Renal cortical epithelial cell (primary cell): Measurements from ENCODE around the gene ZNF362. TPM values are rescaled to one million over a fixed set of nuclear protein-coding genes. Genes with fewer than 3 reads are reported as not detected.

Experiments used
- DNase-seq: peaks from one replicate; pipeline ENCODE4 v3.0.0-alpha.2; 2011; ENCODE audit warnings: low read depth
- total RNA-seq: library from RNA; depleted of rRNA; stranded (reverse); fragments of >200 nt; gene quantifications from 2 replicates; pipeline ENCODE4 v1.2.3, GENCODE V29; 2014

ZNF362 gene
- total RNA-seq, 1 donor from 2014 or later = 6.9 TPM

- DNase-seq = peak; percentile 93
Measured at GRCh38 chr1:33327587-33328325, 71.5 kb downstream of the ZNF362 start.

GRCh38 chr1:33328817-33329216 is 72.5 kb downstream of the ZNF362 start:
- no peak for DNase-seq

DNA sequence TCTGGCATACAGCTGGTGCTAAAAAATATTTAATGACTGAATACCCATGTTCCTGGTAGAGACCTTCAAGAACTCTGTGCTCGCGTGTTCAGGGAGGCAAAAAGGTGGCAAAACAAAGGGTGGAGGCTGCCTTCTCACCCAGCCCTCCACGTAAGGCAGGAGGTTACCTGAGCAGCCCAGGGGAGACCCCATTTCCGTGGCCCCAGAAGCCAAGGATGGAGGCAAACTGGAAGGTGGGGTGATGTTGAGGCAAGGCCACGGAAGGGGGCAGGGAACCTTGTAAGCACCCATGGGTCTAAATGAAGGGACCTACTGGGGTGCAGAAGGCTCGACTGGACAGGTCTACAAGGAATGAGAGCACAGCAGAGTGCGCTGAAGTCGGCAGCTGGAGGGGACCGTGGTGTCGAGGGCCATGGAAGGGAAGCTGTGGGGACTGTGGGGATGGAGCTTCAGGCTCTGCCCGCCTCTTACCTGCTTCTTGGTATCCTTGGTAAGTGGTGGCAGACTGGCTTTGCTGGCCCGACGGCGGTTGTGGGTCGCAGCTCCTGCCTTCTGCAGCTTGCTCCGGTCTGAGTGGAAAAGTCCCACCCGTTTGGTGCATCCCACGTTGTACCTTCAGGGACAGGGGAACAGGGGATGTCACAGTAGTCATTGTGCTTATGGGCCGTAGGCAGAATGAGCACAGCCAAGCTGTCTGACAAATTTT is 73.5 kb downstream of the ZNF362 start:
- DNase-seq = no peak

- no peak for DNase-seq
Measured at GRCh38 chr1:33330361-33330890, 74.1 kb downstream of the ZNF362 start.

DNA sequence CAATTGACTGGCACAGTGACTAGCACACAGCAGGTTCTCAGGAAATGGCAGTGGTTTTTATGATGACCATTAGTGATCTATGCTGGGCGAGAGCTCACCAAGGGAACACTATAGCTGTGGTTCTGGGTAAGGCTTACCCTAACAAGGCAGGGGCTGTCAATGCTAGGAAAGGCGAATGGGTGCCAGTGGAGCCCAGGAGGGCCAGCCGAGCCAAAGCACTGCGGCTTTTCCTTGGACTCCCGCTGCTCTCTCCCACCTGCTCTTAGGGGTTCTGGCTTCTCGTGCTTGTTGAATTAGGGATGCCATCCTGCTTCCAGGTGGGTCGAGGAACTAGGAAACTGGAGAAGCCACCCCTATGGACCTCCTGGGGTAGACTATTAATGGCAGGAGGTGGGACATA is 74.6 kb downstream of the ZNF362 start:
- DNase-seq = no peak

DNA sequence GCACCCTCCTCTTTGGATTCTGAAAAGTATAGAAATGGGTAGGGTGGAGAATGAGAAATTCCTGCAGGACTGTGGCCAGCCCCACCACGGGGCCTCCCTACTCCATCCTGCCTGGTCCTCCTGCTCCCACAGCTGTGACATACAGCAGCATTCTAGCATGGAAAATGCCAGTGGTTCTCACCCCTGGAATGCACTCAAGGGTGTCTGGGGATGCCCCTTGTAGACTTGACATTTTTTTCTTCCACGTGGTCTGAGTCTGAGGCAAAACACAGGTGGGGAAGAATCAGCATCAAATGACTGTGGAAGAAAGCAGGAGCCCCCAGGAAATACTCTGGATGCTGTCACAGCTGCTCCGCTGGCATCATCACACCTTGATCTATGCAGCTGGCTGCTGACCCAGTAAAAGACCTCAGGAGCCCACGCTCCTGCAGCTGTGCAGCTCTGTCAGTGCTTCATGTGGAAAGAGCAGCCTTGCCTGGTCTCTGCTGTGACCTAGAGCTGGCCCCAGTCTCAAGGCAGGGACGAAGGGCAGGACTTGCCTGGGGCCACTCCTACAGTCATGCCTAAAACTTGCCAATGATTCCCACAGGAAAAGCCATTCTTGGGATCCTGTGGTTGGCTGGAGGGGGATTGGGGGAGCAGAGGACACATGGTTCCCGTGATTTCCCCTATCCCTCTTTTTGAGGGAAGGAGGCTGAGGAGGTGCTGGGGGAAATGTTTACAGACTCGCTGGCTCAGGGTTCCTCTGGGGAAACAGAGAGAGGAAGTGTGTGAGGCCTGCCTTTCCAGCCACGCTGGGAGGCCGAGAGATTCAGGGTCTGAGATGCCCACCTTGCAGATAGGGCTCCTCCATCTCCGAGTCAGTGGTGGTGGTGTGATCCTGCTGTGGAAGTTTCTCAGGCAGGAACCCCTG is 75.4 kb downstream of the ZNF362 start:
- DNase-seq = no peak

- no peak for DNase-seq
Measured at GRCh38 chr1:33332357-33332789, 76.1 kb downstream of the ZNF362 start.

- no peak for DNase-seq
Measured at GRCh38 chr1:33332881-33333280, 76.6 kb downstream of the ZNF362 start.

DNA sequence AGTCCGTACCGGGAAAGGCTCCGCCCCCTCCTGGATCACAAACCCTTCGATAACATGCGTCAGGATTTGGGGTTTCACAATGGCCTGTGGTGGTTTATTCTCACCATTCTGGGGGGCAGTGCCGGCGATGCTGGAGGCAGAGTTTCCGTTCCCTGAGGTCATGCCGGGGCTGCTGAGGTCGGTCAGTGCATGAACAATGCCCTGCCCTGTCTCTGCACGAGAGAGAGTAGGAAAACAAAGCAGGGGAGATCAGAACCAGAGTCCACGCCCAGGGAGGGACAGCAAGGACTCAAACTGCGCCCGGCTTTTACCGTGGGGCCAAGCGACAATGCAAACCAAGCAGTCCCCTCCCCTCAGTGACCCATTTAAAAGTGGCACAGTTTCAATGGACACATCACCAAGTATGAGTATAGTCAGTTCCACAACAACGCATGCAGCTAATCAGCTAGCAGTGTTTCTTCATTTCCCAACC is 77.8 kb downstream of the ZNF362 start:
- DNase-seq = no peak

DNA sequence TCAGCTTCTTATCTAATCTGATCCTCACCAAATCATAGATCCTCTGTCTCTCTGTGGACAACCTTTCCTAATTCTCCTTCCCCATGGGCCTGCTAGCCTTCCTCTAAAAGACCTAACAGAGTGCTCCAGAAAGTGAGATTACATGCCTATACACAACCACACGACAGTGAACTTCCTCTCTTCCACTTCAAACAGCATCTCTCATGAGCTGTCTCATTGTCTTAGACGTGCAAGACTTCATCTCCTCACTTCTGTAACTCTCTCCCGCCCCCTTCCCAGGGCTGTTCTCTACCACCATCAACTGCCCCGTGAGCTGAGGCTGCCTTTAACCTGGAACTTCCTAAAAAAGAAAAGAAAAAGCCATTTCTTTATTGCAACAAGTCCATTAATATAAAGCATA is 78.7 kb downstream of the ZNF362 start:
- DNase-seq = no peak

DNA sequence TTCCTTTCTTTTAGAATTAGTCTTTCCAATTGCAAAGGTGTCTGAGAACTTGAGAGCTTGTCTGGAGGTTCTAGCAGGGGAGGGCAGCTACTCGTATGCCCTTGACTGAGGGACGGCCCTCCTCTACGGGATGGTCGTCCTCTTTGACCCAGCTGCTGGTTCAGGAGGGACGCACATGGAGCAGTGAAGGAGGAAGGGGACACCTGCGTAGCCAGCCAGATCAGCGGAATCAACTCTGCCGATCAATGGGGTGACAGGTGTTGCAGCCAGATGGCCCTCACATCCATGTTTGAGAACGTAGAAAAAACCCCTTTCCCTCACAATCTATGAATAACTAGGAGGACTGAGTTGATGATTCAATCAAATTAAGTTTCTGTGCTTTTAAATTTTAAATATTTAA is 80.3 kb downstream of the ZNF362 start:
- DNase-seq = no peak

DNA sequence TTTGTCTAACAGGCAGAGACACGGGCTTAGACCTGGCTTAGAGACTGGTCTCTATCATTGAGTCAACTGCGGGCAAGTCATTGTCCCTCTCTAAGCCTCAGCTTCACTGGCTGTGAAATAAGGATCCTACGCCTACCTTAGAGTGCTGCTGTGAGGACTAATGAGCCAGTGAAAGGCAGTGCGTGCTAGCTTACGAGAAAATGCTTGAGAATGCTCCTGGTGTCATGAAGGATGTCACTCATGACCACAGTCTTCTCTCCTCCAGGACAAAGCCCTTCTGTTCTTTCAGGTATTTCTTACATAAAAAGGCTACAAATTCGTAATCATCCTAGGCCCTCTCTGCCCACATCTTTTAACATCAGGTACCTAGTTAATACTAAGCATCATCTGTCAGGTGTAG is 81.1 kb downstream of the ZNF362 start:
- DNase-seq = no peak

DNA sequence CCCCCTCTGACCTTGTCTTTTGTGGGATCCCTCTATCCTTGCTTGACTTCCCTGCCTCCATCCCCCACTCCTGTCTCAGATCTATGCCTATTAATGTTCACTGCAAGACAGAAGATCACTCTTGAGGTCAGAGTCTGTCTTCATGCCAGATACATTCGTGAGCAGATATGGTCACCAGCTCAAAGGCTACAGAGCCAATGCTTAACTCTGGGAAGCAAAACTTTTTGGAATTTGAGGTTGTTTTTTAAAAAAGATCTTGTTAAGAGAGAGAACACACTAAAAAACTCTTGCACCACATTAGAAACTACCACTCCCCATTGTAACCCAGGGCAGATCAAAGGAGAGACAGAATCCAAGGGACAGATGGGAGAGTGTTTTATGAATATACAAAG is 81.8 kb downstream of the ZNF362 start:
- peak; percentile 59 for DNase-seq

DNA sequence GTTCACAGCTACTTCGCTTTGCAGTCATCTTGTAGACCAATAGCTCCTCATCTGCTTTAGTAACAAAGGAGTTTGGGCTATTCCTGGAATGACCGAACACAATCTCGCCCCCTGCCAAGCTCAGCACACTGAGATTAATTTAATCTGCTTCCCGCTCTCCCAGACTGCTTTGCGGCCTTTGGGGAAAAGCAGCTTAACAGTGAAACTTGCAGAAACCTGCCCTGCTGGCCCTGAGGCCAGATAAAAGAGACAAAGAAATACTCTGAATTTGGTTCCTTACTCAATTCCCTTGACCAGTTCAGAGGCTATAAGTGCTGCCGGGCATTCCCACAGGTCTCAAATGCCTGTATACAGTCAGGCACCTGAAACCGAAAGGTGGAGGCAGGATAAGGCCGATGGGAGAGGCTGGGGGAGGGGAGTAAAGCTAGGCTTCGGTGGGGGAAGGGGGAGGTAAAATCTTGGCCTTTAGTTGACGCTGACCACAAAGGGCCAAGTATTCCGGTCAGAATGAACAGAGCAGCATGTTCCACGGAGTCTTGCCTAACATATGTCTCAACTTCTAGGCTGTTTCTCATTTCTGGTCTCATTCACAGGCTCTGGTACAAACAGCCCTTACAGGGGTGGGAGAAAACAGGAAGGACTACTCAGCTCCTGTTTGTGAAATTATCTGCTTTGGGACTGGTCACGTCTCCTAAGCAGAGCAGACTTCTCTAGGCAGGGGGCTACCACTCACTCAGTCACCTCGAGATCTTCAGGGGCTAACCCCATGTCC is 82.3 kb downstream of the ZNF362 start:
- peak; percentile 96 for DNase-seq

DNA sequence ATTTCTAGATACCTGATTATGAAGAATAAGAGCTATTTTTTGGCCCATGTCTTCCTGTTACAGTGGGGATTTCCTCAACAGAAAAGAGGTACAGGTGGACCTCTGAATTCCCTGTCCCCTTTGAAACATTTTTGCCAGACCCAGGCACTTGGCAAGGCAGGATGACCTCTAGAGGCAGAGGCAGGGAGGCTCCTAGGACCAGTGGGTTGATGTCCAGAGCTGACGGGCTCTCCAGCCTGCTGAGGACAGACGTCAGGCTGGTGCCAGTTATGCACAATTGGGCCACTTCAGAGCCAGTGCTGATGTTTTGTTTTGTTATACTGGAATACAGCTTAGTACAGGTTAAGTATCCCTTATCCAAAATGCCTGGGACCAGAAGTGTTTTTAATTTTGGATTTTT is 83.1 kb downstream of the ZNF362 start:
- no peak for DNase-seq

- DNase-seq = peak; percentile 59
Measured at GRCh38 chr1:33341190-33341589, 84.9 kb downstream of the ZNF362 start.

DNA sequence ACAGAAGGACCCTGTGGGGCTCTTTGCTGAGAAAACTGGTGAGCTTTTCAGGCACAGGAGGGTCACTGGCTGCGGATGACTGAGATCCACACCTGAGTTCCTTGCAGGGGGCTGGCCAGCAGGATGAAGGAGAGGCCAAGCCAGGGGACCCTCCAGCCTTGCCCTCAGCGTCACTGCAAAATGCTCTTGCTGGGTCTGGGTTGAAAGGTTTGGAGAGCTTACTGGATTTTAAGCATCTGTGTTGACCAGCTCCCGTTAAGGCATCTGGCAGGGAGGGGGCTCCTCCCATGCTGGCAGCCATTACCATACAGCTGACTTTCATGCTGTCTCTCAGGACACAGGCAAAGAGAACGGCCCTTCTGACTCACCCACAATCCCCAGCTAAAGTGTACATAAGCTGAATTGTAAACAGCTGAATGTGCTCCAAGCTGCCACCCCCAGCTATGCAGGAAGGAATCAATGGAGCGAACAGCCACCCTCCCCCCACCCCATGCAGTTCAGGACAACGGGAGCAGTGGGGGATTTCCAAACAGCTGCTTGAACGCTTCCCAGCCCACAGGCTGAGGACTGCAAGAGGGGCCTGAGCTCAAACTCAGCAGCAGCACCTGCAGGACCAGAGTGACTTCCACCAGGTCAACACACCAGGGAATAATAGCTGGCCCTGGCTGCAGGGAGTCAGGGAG is 85.9 kb downstream of the ZNF362 start:
- peak; percentile 99 for DNase-seq

DNA sequence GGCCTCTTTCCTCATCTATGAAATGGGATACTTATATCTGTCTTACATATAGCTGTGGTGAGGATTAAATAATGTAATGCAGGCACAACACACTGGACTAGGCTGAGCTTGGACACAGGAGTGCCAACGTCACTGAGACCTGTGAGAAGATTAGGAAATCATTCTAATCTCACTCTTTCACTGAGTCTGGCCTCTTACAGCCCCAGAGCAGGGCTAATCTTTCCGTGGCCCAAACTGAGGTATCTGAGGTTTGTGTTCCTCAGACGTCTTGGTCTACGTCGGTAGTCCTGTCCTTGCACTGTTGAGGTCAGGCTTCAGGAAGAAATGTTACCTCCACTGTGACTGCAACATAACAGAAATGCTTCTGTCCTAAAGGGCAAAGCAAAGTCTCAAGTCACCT is 87.2 kb downstream of the ZNF362 start:
- no peak for DNase-seq

- DNase-seq = no peak
Measured at GRCh38 chr1:33344896-33345560, 88.7 kb downstream of the ZNF362 start.

- DNase-seq = peak; percentile 64
Measured at GRCh38 chr1:33346533-33346926, 90.2 kb downstream of the ZNF362 start.
